22Rv1 (cell line): ENCODE data around the gene MATCAP1.
A peak's percentile ranks its signal among the peaks of the same experiment; 100 is the strongest.

ENCODE experiments used
- H3K27ac ChIP-seq: fragments of 450-650 bp; 2 replicates; pipeline ENCODE4 v1.5.1; 2017
- CTCF ChIP-seq: fragments of 450-650 bp; IDR thresholded peaks from 2 replicates; pipeline ENCODE4 v1.5.1; 2017; ENCODE audit warnings: mild to moderate bottlenecking
- ZFX ChIP-seq: fragments of 450-650 bp; IDR thresholded peaks from 2 replicates; pipeline ENCODE4 v1.6.1; 2017; ENCODE audit warnings: antibody characterized with exemption, borderline replicate concordance

MATCAP1 gene

GRCh38 chr16:67206838-67207248, 23.1 kb upstream of the MATCAP1 start:
- peak overlapping the region; percentile 73 for H3K27ac ChIP-seq
- TF ChIP-seq CTCF (no peak), ZFX (no peak)

- peak overlapping the region; percentile 73 for H3K27ac ChIP-seq
- no peak for TF ChIP-seq CTCF
- TF ChIP-seq ZFX = no peak
These were observed 22.5 kb upstream of the MATCAP1 start for GRCh38 chr16:67206129-67206837.

- TF ChIP-seq ZFX = no peak
- no peak for TF ChIP-seq CTCF
- H3K27ac ChIP-seq = 0 out of 2 replicates have a peak overlapping the region, but pooled peaks have one; percentile 73
These were observed 20.3 kb upstream of the MATCAP1 start for GRCh38 chr16:67204076-67204475.

GRCh38 chr16:67202956-67203493, 19.3 kb upstream of the MATCAP1 start:
- TF ChIP-seq CTCF = no peak
- TF ChIP-seq ZFX = no peak
- no peak overlapping the region for H3K27ac ChIP-seq

- TF ChIP-seq ZFX (no peak), CTCF (no peak)
- H3K27ac ChIP-seq = no peak overlapping the region
These were observed 18.7 kb upstream of the MATCAP1 start for GRCh38 chr16:67202426-67202825.

- H3K27ac ChIP-seq = no peak overlapping the region
- no peak for TF ChIP-seq CTCF
- no peak for TF ChIP-seq ZFX
These were observed 17.9 kb upstream of the MATCAP1 start for GRCh38 chr16:67201411-67202345.

- TF ChIP-seq ZFX (no peak), CTCF (no peak)
These were observed 16.7 kb upstream of the MATCAP1 start for GRCh38 chr16:67200491-67200890.

More at GRCh38 chr16:67200491-67200890, 16.7 kb upstream of the MATCAP1 start:
- peak overlapping the region; percentile 92 for H3K27ac ChIP-seq
